SK-N-SH (cell line): Measurements from ENCODE around the gene HSFX4. TPM values are rescaled to one million over a fixed set of nuclear protein-coding genes. Genes with fewer than 3 reads are reported as not detected.
"Not testable (repeated sequence)": the region's sequence is repeated elsewhere in the genome, so short reads cannot be mapped to it uniquely, and the experiment has no call there.

ENCODE experiments used
- CTCF ChIA-PET: fragments of 300-600, 350-600 bp; formaldehyde crosslinking; extraction: SDS; loops from one replicate; lab custom pipeline; 2021; lab: Yijun Ruan, JAX
- POLR2A ChIA-PET: fragments of 350-600 bp; sonication (Branson Sonifier 250); formaldehyde crosslinking; extraction: SDS; loops from one replicate; lab custom pipeline; 2020; ENCODE audit warnings: antibody characterized with exemption, inconsistent platforms; lab: Yijun Ruan, JAX
- DNase-seq: peaks from one replicate; pipeline ENCODE4 v3.0.0; 2012
- H2AFZ ChIP-seq: fragments of 200-600 bp; sonication (generic); 2 replicates; pipeline ENCODE4 v1.8.1; 2016; ENCODE audit warnings: antibody characterized with exemption, mild to moderate bottlenecking, low read depth
- H3F3A ChIP-seq: fragments of 200-600 bp; sonication (generic); replicated peaks from 2 replicates; pipeline ENCODE3; 2016; ENCODE audit warnings: antibody characterized with exemption, mild to moderate bottlenecking; ENCODE audit not compliant: insufficient read depth
- H3K27ac ChIP-seq, 2 experiments: fragments of 200-500 bp in 1 of 2; fragments of 200-600 bp in 1 of 2; sonication (Bioruptor generic) in 1 of 2; sonication (generic), shearing (Covaris generic) in 1 of 2; 2 replicates each; pipeline versions ENCODE4 v1.5.1 to v1.6.1; 2014 to 2016; ENCODE audit warnings: low read depth in 2 of 2, inconsistent platforms in 1 of 2, low read length in 1 of 2, mild to moderate bottlenecking in 1 of 2, mixed read lengths in 1 of 2
- H3K27me3 ChIP-seq: fragments of 200-600 bp; sonication (generic), shearing (Covaris generic); 2 replicates; pipeline ENCODE4 v1.6.1; 2016; ENCODE audit warnings: mixed run types; ENCODE audit not compliant: insufficient read depth
- H3K36me3 ChIP-seq, 2 experiments: fragments of 200-500 bp in 1 of 2; fragments of 200-600 bp in 1 of 2; sonication (Bioruptor generic) in 1 of 2; sonication (generic) in 1 of 2; replicated peaks in 1 of 2; 2 replicates each; pipeline versions ENCODE3 to v1.5.1; 2014 to 2016; ENCODE audit warnings: low read length in 1 of 2, mild to moderate bottlenecking in 1 of 2; ENCODE audit not compliant: insufficient read depth in 2 of 2, control insufficient read depth in 1 of 2
- H3K4me1 ChIP-seq, 2 experiments: fragments of 200-500 bp in 1 of 2; fragments of 200-600 bp in 1 of 2; sonication (Bioruptor generic) in 1 of 2; sonication (generic), shearing (Covaris generic) in 1 of 2; 2 replicates each; pipeline versions ENCODE4 v1.5.1 to v1.6.1; 2014 to 2016; ENCODE audit warnings: low read depth in 1 of 2, low read length in 1 of 2, mixed run types in 1 of 2; ENCODE audit not compliant: insufficient read depth in 2 of 2, control insufficient read depth in 1 of 2
- H3K4me2 ChIP-seq: fragments of 200-600 bp; sonication (generic), shearing (Covaris generic); 2 replicates; pipeline ENCODE4 v1.6.1; 2017; ENCODE audit warnings: mixed run types
- H3K4me3 ChIP-seq, 2 experiments: fragments of 200-500 bp in 1 of 2; fragments of 200-600 bp in 1 of 2; sonication (Bioruptor generic) in 1 of 2; sonication (generic), shearing (Covaris generic) in 1 of 2; 2 replicates each; pipeline versions ENCODE4 v1.5.1 to v1.8.1; 2014 to 2016; ENCODE audit warnings: low read depth in 2 of 2, inconsistent platforms in 1 of 2, low read length in 1 of 2, mild to moderate bottlenecking in 1 of 2, mixed read lengths in 1 of 2, moderate library complexity in 1 of 2
- H3K79me2 ChIP-seq: fragments of 200-600 bp; sonication (generic); 2 replicates; pipeline ENCODE4 v1.8.1; 2017; ENCODE audit warnings: mild to moderate bottlenecking; ENCODE audit not compliant: insufficient read depth
- H3K9ac ChIP-seq: fragments of 200-600 bp; sonication (generic); 2 replicates; pipeline ENCODE4 v1.6.1; 2017; ENCODE audit warnings: mixed run types
- H3K9me2 ChIP-seq: fragments of 200-600 bp; sonication (generic); 2 replicates; pipeline ENCODE4 v1.6.1; 2017; ENCODE audit warnings: mixed run types
- H3K9me3 ChIP-seq: fragments of 200-600 bp; sonication (generic); 2 replicates; pipeline ENCODE4 v1.6.1; 2017; ENCODE audit warnings: mixed run types, mild to moderate bottlenecking, moderate library complexity
- H4K20me1 ChIP-seq: fragments of 200-600 bp; sonication (generic); 2 replicates; pipeline ENCODE4 v1.6.1; 2017; ENCODE audit warnings: mild to moderate bottlenecking, mixed run types; ENCODE audit not compliant: insufficient read depth
- WGBS: methylation state at CpG from one replicate; pipeline ENCODE4 v1.1.6; 2017; ENCODE audit warnings: low lambda C conversion rate; 5-methylcytosine and 5-hydroxymethylcytosine counted together
- polyA plus RNA-seq, 3 experiments: library from polyadenylated mRNA; depleted of rRNA; stranded (reverse); fragments of >200 nt; gene quantifications; 2 replicates each; pipeline ENCODE4 v1.2.3, GENCODE V29; 2012

The HSFX4 gene
- polyA plus RNA-seq, 1 of the 3 experiments (the other 2 are of a cell fraction) = not detected

DNA sequence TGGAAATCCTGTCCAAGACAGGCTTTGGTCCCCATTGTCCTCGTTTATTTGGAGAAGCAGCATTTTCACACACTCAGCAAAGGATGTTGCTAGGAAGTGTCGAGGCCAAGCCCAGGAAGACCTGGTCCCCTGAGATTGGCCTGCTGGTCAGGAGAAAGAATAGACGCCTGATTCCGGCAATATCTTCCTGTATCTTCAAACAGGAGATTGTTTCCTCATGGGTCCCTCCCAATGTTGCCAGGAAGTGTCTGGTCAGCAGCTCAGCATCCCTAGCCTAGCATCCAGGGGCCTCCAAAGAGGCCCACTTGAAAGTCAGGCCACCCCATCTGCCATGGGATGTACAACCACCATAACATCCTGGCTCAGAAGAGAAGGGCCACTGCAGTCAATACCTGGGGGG, 2.0 kb downstream of the HSFX4 start:
- H3K9me2 ChIP-seq, H3K36me3 ChIP-seq, H2AFZ ChIP-seq, H4K20me1 ChIP-seq, POLR2A ChIA-PET, H3K27ac ChIP-seq, H3K9me3 ChIP-seq, H3K27me3 ChIP-seq, H3K79me2 ChIP-seq, H3K9ac ChIP-seq, H3F3A ChIP-seq, H3K4me1 ChIP-seq, H3K4me2 ChIP-seq, H3K4me3 ChIP-seq, CTCF ChIA-PET, DNase-seq: not testable (repeated sequence)
- 45% methylated on average over 2 of the region's 4 CpGs for WGBS

GRCh38 chrX:149932150-149932549, 2.8 kb downstream of the HSFX4 start:
- H3F3A ChIP-seq, H2AFZ ChIP-seq, H3K27ac ChIP-seq, H3K9me2 ChIP-seq, H3K4me1 ChIP-seq, CTCF ChIA-PET, H3K4me3 ChIP-seq, H3K4me2 ChIP-seq, H3K36me3 ChIP-seq, DNase-seq, H3K27me3 ChIP-seq, H3K79me2 ChIP-seq, H3K9ac ChIP-seq, H3K9me3 ChIP-seq, POLR2A ChIA-PET, H4K20me1 ChIP-seq: not testable (repeated sequence)
- WGBS = 75% methylated on average over 2 of the region's 2 CpGs

- H4K20me1 ChIP-seq, H3K36me3 ChIP-seq, H3K9me3 ChIP-seq, H3F3A ChIP-seq, POLR2A ChIA-PET, DNase-seq, H3K79me2 ChIP-seq, H3K4me3 ChIP-seq, H3K4me2 ChIP-seq, CTCF ChIA-PET, H3K27me3 ChIP-seq, H3K27ac ChIP-seq, H2AFZ ChIP-seq, H3K9me2 ChIP-seq, H3K4me1 ChIP-seq, H3K9ac ChIP-seq: not testable (repeated sequence)
- no CpG with 5 or more reads among the region's 5 CpGs for WGBS
These were observed 3.6 kb downstream of the HSFX4 start for GRCh38 chrX:149932970-149933369.

DNA sequence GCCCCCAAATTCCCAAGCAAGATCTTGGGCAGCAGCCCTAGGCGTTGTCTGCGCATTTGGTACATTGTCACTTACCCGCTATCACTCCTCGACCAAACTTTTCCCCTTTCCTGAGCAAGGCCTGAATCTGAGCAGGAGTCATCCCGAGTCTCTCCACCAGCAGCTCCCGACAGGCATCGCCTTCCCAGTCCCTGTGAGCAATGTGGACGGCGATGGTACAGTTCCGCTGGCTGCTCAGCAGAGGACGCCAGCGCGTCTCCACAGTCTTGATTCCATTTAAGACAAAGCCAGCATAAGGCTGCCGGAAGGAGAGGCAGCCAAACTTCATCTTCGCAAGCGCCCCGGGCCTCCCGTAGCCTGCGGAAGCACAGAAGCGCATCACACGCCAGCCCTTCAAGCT, 4.2 kb downstream of the HSFX4 start:
- H2AFZ ChIP-seq, H3K79me2 ChIP-seq, H3K27ac ChIP-seq, H3K9me3 ChIP-seq, CTCF ChIA-PET, H3K27me3 ChIP-seq, H3K9me2 ChIP-seq, H3K4me3 ChIP-seq, H3K36me3 ChIP-seq, H4K20me1 ChIP-seq, H3F3A ChIP-seq, H3K9ac ChIP-seq, H3K4me1 ChIP-seq, POLR2A ChIA-PET, H3K4me2 ChIP-seq, DNase-seq: not testable (repeated sequence)
- 40% methylated on average over 3 of the region's 21 CpGs for WGBS

DNA sequence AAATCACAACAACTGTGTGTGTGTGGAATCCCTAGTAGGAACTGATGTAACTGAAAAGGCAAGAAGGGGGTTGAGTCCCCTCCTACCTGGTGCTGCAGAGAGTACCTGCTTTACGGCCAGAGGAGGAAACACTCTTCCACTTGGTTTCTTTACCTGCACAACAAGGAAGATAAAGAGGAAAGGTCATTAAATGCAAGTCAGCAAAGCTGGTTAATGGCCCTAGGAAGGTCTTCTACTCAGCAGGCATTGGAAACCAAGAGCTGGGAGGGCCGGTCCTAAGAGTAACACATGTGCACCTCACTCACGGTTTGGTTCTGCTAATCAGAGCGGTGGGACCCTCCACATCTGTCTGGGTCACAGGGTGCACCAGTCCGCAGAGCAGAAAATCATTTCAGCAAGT, 8.0 kb downstream of the HSFX4 start:
- H4K20me1 ChIP-seq, H3K27me3 ChIP-seq, H3F3A ChIP-seq, POLR2A ChIA-PET, H3K9me3 ChIP-seq, DNase-seq, H3K9me2 ChIP-seq, H3K36me3 ChIP-seq, H3K79me2 ChIP-seq, H2AFZ ChIP-seq, H3K4me1 ChIP-seq, CTCF ChIA-PET: not testable (repeated sequence)
- peak overlapping the region; percentile 86 for H3K4me2 ChIP-seq
- H3K4me3 ChIP-seq = peak overlapping the region; percentile 73 to 75
- H3K27ac ChIP-seq = peak overlapping the region in 1 of 2 experiments; percentile 86; a peak in 1 of 4 replicates
- 39% methylated on average over 3 of the region's 5 CpGs for WGBS
- peak overlapping the region; percentile 75 for H3K9ac ChIP-seq
